Dermis microvascular lymphatic vessel endothelial cell (primary cell): ENCODE results near the gene ECE1. TPM values are rescaled to one million over a fixed set of nuclear protein-coding genes. Genes with fewer than 3 reads are reported as not detected.

ENCODE experiments used
- DNase-seq, 2 donors: peaks; one replicate each; pipeline versions ENCODE4 v3.0.0 to v3.0.0-alpha.2; 2010; ENCODE audit warnings: low read depth in 2 of 2
- total RNA-seq: library from RNA; depleted of rRNA; stranded (reverse); fragments of >200 nt; gene quantifications from 2 replicates; pipeline ENCODE4 v1.2.1, GENCODE V29; 2014

ECE1 gene
- total RNA-seq, 1 donor from 2014 or later: 105 TPM

DNA sequence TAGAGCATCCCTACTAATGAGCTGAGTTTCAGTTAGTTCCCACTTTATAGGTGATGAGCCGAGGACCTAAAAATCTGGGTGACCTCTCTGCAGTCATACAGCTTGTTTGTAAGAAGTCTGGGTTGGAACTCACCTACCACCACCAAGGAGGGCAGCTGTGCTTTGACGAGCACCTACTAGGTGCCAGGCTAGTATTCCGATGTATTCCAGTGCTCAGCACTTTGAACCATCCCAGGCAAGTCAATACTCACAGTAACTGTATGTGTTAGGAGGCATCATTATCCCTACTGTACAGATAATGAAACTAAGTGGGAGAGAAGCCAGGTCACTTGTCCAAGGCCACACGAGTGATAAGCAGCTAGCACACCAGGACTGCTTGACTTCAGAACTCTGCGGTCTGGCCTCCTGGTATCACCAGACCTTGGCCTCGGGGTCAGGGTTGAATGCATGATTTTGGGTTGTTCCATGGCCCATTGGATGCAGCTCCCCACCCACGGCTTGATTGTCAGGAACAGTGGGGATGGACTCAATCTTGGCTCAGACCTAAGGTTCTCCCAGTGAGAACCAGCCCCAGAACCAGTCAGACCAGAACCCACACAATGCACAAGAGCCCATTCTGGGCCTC is 20.7 kb downstream of the ECE1 start:
- DNase-seq: no peak

DNA sequence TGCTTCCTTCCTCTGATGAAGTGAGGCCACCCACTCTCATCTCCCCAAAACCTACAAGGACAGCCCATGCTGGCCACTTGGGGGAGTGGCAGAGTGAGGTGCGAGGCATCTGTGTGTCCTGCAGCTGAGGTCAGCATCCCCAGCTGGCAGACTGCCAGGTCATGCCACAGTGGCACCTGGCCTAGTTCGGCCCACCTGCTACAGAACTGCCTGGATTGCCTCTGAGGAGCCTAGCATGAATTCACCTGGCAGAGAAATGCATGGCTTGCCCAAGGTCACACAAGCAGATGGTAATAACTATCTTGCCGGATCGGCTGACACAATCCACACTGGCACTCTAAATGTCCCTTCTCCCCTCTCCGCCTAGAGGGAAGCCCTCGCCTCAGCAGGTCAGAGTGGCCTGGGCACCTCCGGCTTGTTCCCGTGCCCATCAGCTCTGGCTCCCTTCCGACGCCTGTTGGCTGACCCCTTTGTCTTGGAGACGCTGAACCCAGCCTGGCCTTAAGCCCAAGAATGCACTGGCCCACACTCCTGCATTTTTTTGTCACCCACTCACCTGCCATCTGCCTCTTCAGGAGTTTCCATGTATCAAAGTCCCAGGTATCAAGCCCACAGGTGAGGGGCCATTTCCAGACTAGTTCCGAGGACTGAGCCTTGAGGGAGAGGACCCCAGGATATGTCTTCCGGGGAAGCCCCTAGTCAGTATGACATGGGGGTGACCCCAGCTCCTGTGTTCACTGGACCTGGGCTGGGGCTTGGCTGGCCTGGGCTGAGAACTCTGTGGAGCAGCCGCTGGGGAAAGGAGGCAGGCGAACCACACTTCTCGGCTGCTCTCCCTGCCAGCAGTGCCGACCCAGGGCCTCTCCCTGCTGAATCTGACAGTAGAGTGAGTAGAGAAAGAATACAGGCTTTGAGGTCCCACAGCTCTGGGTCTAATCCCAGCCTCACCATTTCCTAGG is 21.7 kb downstream of the ECE1 start:
- DNase-seq: peak in 1 of 2 donors; percentile 26

DNA sequence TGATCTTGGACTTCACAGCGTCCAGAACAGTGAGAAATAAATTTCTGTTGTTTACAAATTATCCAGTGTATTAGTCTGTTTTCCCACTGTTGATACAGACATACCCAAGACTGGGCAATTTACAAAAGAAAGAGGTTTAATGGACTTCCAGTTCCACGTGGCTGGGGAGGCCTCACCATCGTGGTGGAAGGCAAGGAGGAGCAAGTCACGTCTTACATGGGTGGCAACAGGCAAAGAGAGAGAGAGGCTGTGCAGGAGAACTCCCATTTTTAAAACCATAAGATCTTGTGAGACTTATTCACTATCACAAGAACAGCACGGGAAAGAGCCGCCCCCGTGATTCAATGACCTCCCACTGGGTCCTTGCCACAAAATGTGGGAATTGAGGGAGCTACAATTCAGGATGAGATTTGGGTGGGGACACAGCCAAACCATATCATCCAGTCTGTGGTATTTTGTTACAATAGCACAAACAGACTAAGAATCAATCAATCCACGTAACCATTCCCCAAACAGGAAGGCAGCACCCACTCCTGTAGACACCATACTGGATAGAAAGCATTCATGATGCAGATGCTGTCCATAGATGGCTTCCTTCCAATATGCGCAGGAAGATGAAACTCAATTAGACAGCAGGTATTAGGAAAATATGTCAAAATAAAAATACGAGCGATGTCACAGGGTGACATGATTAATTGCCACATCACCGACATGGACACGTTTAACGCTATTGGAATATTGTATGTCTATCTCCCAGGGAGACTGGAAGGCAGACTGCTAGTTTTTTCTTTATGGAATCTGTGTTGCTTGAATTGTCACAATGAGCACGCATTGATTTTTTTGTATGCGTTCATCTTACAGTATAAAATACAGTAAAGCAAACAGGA is 22.8 kb downstream of the ECE1 start:
- no peak for DNase-seq

DNA sequence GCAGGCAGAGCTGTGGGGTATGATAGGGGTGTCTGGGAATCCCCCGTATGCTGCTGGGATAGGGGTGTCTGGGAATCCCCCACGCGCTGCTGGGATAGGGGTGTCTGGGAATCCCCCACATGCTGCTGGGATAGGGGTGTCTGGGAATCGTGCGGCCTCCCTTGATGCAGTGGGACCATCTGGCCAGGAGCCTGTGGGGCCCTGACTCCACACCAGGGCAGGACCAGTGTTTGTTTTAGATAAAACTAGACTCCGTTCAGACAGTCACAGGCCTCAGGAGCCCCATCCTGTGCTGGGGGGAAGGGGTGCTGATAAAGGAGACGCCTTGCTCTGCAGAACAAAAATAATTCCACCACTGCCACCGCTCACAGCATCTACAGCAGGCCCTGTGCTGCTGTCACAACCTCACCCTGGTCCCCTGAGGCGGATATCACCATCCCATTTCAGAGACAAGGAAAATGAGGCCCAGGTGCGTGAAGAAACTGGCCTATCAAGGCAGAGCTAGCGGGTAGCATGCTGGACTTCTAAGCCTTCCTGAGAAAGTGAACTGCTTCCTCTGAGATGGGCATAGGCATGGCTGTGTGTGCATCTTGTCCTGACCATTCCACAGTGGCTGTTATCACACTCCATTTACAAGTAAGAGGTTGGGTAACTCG is 24.0 kb downstream of the ECE1 start:
- no peak for DNase-seq

DNA sequence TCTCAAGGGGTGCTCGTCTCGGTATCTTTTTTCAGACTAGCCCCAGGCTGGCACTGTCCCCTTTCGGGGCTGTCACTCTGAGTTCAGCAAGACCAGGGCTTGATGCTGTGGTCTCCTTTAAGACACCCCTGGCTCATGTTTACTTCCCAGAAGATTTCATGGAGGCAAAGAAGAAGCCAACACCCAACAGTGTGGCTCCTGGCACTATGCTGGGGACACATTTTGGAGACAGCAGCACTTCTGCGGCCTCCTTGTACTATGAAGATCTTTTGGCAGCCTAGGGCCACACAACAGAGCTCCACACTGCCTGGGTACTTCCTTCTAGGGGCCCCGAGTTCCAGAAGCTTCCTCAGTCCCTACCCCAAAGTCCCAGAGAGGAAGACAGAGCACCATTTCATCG is 24.6 kb downstream of the ECE1 start:
- DNase-seq: no peak

DNA sequence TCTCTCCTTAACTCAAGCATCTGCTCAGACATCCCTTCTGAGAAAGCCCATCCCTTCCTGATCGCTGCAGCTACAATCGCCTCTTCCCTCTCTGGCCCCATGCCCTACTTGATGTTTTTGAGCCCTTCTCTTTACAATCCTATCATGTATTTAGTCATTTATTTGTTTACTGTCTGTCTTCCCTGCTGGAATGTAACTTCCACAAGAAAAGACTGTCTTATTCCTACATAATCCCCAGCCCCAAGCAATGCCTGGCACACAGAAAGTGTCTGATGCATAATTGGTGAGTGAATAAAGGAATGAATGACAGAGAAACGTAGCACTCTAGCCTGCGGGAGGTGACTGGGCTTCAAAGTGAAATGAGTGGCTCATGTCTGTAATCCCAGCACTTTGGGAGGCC is 25.4 kb downstream of the ECE1 start:
- no peak for DNase-seq

DNA sequence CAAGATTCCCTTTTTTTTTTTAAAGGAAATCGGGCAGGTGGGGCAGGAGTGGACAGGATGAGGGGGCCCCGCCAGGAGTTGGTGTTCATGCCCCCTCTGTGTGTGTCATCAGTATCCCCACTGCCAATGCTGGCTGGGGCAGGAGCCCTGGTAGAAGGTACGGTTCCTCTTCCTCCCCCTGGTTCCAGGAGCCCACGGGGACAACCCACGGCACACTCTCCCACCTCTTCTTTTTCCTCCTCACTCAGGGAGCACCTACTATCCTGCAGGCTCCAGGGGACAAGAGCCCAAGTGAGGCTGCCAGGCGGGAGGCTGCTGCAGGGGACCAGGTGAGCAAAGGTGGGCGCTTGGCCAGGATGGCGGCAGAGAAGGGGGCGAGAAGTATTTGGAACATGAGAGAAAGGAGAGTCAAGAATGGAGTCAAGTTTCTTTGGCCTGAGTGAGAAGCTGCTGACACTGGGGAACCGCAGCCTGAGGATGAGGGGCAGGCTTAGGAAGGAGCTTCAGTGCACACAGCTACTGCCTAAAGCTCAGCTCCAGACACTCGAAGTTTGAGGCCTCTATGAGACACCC is 26.5 kb downstream of the ECE1 start:
- no peak for DNase-seq

DNA sequence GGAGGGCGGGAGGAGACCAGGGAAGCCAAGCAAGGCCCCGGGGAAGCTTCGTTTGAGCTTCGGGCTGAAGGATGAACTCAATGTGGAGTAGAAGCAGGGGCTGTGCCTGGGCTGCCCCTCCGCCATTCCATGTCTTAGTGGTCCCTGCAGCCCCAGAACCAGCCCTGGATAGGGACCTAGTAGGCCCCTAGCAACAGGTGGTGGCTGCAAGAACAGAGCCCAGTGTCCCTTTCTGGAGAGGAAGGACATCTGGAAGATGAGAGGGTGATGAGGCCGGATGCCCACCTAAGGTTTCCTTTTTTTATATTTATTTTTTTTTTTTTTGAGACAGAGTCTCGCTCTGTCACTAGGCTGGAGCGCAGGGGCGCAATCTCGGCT is 27.2 kb downstream of the ECE1 start:
- no peak for DNase-seq

DNA sequence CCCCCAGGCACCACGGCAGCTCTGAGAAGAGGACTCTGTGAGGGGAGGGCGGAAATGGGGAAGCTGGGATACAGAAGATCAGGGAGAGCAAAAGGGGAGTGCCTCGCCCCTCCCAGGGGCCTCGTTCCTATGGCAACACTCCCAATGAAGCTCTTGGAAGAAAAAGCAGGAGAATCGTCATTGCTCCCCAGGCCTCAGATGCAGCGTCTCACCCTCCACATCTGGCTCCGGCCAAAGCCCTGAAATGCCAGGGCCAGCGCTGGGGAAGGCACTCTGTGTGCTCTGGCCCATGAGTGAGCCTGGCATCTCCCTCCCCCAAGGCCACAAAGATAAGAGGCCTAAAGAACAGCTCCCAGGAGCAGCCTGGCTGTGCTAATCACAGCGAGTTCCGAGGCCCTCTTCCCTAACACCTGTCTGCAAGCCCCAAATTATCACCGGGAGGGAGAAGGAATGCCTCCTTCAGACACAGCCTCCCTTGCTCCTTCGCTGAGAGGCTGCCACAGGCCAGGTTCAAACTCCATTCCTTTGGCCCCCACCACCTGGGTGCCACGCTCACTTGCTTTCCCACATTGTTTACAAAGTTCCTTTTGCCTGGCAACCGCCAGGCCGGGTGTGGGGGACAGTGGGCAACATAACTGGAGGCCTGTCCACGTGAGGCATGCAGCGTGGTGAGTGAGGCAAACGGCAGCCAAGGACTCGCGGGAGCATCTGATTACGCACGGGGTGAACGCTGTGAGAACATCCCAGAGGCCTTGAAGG is 27.8 kb downstream of the ECE1 start:
- DNase-seq: peak in 1 of 2 donors; percentile 79

DNA sequence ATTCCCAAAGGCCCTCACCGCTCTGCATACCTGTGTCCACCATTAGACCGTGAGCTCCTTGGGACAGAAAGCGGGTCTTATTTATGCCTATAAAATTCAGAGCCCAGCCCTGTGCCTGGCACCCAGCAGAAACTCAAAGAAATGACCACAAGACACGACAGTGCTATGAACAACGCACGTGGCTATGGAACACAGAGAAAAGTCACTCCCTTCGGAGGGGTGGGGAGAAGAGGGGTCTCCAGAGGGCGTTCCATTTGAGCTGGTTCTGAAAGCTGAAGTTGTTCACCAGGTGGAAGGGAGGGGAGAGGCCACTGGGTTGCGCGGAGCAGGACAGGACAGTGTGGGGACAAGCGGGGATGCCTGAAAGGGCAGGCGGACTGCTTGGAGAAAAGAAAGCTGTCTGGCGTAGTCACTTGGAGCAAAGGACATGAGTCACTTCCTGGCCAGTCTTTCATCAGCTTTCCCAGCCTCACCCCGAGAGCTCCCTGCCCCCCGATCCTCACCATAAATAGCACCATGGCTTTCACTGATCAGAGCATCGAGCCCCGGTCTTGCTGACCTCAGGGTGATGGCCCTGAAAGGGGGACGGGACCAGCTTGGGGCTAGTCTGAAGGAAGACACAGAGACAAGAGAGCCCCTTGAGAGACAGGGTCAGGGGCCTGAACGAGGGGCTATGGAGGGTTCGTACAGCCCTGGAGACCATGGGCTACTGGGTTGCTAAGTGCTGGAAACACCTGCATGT is 28.5 kb downstream of the ECE1 start:
- peak in 1 of 2 donors; percentile 96 for DNase-seq

DNA sequence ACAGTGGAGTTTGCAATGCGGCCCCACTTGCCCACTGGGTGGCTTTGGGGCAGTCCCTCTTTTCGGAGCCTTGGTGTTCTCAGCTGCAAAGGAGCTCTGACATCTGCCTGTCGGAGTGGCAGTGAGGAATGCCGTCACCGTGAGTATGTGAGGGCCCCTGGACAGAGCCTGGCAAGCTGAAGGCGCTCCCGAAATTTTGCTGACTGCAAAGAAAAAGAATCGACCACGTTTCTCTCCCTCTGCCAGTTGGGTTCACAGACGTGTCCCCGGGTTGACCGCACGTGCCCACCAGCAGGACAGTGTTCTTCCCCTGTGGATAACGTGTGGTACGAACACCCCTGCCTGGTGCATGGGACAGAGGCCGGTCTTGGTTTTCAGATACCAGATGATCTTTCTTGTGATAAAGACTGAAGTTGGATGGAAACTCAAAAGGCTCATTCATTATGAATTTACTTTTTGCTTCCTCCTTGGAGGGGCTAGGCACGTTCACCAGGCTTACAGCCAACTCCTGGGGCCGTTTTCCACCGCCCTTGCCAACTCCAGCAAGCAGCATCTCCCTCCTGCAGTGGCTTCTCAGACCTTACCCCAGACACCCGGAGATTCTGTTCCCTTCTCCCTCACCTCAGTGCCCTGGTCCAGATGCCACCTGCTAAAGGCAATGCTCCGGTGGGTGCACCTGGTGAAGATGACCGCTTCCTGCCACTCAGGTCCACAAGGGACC is 29.7 kb downstream of the ECE1 start:
- peak in 1 of 2 donors; percentile 28 for DNase-seq

DNA sequence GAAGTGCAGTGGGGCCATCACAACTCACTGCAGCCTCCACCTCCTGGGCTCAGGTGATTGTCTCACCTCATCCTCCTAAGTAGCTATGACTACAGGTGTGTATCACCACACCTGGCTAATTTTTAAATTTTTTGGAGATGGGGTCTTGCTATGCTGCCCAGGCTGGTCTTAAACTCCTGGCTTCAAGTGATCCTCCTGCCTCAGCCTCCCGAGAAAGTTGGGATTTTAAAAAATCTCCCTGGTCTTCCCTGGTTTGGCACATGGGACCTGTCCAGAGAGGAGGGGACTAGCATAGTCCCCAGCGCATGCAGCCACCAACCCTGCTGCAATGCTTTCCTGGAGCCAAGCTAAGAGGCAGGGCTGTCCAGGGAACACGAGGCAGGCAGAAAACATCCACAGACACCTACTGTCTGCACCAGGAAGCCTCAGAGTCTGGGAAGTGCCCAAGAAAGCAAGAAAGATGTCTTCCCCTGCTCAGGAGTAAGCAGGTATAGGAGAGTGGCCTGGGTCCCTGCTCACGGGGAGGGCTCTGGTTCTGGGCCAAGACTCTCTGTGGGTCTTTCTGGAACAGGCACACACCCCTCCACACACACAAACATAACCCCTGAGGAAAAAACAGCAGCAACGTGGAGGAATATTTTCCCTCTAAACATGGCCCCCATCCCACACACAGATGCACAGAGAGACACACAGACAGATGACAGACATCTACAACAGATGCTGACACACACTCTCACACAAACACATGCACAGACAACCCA is 30.8 kb downstream of the ECE1 start:
- DNase-seq: no peak

DNA sequence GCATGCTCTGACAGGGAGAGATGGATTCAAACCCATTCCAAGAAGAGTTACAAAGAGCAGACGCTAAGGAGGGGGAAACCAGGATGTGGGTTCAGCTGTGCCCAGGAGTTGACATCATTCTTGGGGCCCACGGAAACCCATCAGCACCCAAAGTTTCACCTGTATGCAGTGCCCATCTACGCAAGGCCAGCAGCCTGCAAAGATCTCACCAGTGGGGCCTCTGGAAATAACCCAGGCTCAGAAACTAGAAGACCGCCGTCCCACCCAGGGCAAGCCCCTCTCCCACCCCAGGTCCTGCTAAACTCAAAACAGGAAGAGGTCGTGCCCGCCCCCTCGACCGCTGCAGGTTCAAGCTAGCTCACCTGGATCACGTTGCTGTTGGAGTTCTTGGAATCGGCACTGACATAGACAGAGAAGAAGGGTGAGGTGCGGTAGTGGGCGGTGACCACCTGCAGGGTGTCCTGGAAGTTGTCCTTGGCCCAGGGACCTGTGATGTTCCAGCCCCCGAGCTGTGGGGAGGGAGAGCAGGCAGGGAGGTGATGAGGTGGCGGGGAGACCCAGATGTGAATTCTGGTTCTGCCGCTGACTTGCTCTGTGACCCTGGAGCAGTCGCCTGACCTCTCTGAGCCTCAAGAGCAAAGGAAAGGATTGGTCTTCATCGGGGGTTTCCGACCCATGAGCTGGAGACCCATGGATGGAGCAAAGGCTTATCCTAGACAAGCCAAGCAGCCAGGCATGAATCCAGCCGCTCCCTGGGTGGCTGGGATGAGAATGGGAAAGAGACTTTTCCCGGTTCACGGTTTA is 31.7 kb downstream of the ECE1 start:
- DNase-seq: no peak

DNA sequence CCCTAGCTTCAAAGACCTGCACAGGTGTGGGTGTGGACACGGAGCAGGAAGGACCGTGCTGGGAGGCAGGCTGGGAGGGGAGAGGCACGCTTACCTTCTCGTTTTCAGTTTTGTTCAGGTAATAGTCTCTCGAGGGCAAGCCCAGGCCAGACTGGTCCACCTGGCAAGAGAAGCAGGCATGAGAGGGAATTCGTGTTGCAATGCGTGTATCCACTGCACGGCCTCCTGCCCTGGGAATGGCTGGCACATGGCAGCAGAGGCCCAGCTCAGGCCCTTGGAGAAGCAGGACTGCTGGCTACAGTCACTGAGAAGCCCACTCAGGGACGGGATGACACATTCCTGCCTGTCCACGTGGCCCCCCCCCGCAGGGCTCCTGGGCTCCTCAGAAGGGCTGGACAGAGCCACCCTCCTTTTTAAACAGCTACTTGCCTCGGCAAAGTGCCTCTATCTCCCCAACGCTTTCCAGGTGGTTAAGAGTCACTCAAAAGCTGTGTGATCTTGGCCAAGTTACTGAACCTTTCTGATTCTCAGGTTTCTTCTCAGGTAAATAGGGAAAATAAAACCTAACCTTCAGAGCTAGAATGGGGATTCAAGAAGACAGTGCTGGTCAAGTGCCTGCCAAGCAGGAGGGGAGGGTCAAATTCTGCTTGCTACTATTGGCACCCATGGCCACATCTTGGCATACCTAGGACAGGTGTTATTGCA is 32.7 kb downstream of the ECE1 start:
- no peak for DNase-seq

DNA sequence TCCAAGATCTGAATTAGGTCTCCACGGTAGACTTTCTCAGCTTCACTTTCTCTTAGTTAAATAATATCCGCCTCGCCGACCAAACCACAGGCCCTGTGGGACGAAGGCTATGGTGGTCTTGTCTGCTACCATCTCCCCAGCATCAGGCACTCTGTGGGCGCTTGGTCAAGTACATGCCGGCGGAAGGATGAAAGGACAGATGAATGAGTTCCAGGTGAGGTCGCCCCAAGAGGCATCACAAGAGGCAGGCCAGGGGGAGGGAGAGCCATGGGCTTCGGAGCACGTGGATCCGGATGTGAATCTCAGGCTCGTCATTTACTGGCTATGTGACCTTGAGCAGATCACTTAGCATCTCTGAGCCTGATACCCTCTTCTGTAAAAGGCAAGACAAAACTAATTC is 33.5 kb downstream of the ECE1 start:
- DNase-seq: no peak

DNA sequence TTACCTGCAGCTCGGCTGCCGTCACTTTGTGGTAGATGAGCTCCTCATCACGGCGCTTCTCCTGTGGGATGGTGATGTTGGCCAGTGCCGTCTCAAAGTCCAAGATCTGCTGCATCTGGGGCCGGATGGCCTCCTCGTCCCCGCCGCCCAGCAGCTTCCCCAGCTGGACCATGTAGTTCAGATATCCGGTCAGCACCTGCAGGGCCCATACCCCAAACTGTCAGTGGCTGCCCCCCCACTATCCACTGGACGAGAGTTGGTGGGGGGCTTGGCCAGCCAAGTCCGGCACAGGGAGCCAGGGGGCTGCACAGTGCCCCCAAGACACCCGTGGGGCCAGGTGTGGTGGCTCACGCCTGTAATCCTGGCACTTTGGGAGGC is 34.3 kb downstream of the ECE1 start:
- DNase-seq: no peak
